Spinal cord (tissue), 10 donors: ENCODE measurements around the gene DOCK1. TPM values are rescaled to one million over a fixed set of nuclear protein-coding genes. Genes with fewer than 3 reads are reported as not detected.

Experiments used
- DNase-seq, 6 donors: peaks; one replicate each; pipeline versions ENCODE4 v3.0.0 to v3.0.0-alpha.2; 2013 to 2015; ENCODE audit warnings: low spot score in 6 of 6, low read depth in 4 of 6
- H3K27ac ChIP-seq: one replicate; pipeline ENCODE4 v1.5.1; 2013; ENCODE audit warnings: low read depth, low read length, control low read depth
- H3K27me3 ChIP-seq: one replicate; pipeline ENCODE4 v1.6.1; 2013; ENCODE audit warnings: low read length; ENCODE audit not compliant: control insufficient read depth, insufficient read depth
- H3K36me3 ChIP-seq: one replicate; pipeline ENCODE4 v1.6.1; 2013; ENCODE audit warnings: low read length; ENCODE audit not compliant: control insufficient read depth, insufficient read depth
- H3K4me1 ChIP-seq: one replicate; pipeline ENCODE4 v1.6.1; 2013; ENCODE audit warnings: low read length; ENCODE audit not compliant: control insufficient read depth, insufficient read depth
- H3K4me3 ChIP-seq: one replicate; pipeline ENCODE4 v1.5.1; 2013; ENCODE audit warnings: low read depth, low read length, control low read depth
- H3K9me3 ChIP-seq: one replicate; pipeline ENCODE4 v1.6.1; 2013; ENCODE audit warnings: low read length; ENCODE audit not compliant: control insufficient read depth, insufficient read depth
- WGBS: methylation state at CpG from one replicate; pipeline ENCODE4 v1.1.5; 2013; ENCODE audit warnings: missing lambda C conversion rate; ENCODE audit not compliant: insufficient coverage; 5-methylcytosine and 5-hydroxymethylcytosine counted together
- polyA plus RNA-seq, 2 donors: library from polyadenylated mRNA; unstranded; fragments of 120-200 nt; gene quantifications; one replicate each; pipeline ENCODE4 v1.2.1, GENCODE V29; 2013; ENCODE audit not compliant: insufficient read length in 2 of 2
- total RNA-seq, 2 donors: library from RNA; depleted of rRNA in 1 of 2; stranded (reverse); fragments of 120-200 nt in 1 of 2; fragments of >200 nt in 1 of 2; gene quantifications; one replicate each; pipeline versions ENCODE4 v1.2.3 to v1.2.4, GENCODE V29; 2013 to 2014
- donor health status: healthy.

Gene DOCK1
- total and polyA plus RNA-seq, 4 donors, result 31.3 to 74.1 (median 50.3) TPM

DNA sequence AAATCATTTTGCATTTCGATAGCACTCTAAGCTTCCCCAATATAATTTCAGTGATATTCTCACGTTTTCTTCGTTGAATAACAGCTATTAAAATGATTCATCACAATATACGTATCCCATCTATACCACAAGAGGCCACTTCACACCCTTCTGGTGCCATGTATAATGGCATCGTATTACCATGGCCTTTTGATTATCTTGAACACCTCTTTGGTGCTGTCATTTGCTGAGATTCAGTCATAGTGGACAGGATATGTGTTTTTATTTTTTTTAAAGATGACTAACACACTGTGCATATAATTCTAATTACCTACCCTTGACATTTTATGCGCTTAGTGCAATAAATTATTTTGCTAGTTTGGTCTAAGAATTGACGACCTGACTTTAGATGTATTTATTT lies 297.8 kb downstream of the DOCK1 start:
- Histone ChIP-seq H3K4me3 (no peak overlapping the region), H3K4me1 (no peaks in the 10 kb centered on the region), H3K9me3 (no peaks in the 10 kb centered on the region), H3K27ac (no peak overlapping the region), H3K27me3 (no peaks in the 10 kb centered on the region), H3K36me3 (no peaks in the 10 kb centered on the region)
- DNase-seq, result no peak
- WGBS, result 74% methylated on average over 4 of the region's 7 CpGs

DNA sequence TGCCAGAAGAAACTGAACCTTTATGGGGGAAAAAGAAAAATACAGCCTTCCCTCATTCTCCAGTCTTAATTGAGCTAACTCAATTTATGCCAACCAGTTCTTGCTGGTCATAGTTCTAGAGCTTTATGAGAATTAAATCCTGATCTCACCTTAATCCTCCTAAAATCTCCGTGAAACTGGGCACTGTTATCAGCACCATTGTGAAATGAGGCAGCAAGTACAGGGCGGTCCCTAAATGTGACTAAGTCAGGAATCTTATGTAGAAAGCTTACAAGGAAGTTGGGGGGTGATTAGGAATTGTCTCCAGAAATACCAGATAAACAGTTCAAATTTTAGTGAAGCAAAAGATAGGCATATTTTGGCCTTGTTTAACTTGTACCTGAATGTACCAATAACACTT lies 301.9 kb downstream of the DOCK1 start:
- no peak for DNase-seq
- H3K9me3 ChIP-seq, result no peaks in the 10 kb centered on the region
- no peaks in the 10 kb centered on the region for H3K36me3 ChIP-seq
- H3K27me3 ChIP-seq, result no peaks in the 10 kb centered on the region
- 83% methylated on average over 1 of the region's 2 CpGs for WGBS
- no peak overlapping the region for H3K27ac ChIP-seq
- peaks cover 6% of the 10 kb centered on the region for H3K4me1 ChIP-seq
- no peak overlapping the region for H3K4me3 ChIP-seq

DNA sequence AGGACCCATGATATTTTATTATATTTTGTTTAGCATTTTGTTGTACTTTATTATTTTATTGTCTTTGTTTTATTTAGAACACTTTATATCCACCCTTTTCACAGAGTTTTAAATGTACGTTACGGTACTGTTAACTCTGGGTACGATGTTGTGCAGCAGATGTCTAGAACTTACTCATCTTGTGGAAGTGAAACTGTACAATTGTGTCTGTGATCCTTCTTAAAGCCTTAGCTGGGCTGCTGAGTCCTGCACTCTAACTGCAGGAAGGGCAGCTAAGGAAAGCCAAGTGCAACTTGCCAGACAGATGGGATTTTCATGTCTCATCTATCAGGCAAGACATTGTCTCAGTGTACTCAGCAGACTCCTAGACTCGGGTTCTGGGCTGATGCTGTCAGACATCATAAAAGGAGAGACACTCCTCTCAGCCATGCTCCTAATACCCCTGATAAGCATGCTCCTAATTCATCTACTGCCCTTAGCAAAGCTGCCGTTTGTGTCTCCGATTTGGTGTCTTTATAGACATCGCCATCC lies 305.8 kb downstream of the DOCK1 start:
- Histone ChIP-seq H3K27me3 (no peaks in the 10 kb centered on the region), H3K4me1 (peaks cover 6% of the 10 kb centered on the region), H3K4me3 (no peak overlapping the region), H3K36me3 (no peaks in the 10 kb centered on the region), H3K27ac (no peak overlapping the region), H3K9me3 (no peaks in the 10 kb centered on the region)
- no peak for DNase-seq
- WGBS, result 71% methylated on average over 4 of the region's 7 CpGs

DNA sequence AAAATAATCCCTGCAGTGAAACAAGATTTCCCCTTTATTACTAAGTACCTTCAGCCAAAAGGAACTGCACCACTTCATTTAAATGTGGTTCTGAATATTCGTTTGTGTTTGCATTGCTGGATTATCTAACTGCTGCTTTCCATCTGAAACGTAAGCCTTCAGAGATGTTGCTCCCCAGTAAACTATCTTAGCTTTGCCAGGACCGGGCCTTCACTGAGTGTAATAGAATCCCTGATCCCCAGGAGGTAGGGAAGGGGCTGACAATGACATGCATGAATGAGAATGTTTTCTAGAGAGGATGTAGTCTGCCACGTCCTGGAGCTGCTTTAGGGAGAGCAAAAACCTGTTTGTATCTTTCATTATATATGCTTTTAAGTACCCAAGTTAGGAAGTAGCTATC lies 310.6 kb downstream of the DOCK1 start:
- H3K4me3 ChIP-seq, result no peak overlapping the region
- no peaks in the 10 kb centered on the region for H3K9me3 ChIP-seq
- no peaks in the 10 kb centered on the region for H3K27me3 ChIP-seq
- WGBS, result 40% methylated on average over 1 of the region's 4 CpGs
- no peak overlapping the region for H3K27ac ChIP-seq
- no peaks in the 10 kb centered on the region for H3K36me3 ChIP-seq
- no peak for DNase-seq
- H3K4me1 ChIP-seq, result no peaks in the 10 kb centered on the region

DNA sequence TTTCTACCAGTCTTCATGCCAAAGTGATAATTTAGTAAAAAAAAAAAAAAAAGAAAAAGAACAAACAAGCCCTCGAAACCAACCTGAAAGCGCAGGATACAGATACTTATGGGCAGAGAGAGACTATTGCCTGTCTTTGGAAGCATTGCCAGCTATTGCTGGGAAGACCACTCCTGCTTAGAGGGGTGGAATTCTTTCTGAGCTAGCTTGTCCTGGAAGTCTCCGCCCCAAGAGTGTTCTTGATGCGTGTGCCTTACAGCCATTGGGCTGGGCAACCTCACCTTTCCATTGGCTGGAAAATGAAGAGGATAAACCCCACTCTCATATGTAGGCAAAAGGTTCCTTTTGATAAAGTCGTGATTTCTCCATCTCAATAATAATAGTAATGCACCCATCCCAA lies 311.0 kb downstream of the DOCK1 start:
- no peaks in the 10 kb centered on the region for H3K9me3 ChIP-seq
- DNase-seq, result no peak
- WGBS, result 100% methylated on average over 1 of the region's 5 CpGs
- no peaks in the 10 kb centered on the region for H3K27me3 ChIP-seq
- H3K36me3 ChIP-seq, result no peaks in the 10 kb centered on the region
- no peak overlapping the region for H3K27ac ChIP-seq
- no peaks in the 10 kb centered on the region for H3K4me1 ChIP-seq
- H3K4me3 ChIP-seq, result no peak overlapping the region

DNA sequence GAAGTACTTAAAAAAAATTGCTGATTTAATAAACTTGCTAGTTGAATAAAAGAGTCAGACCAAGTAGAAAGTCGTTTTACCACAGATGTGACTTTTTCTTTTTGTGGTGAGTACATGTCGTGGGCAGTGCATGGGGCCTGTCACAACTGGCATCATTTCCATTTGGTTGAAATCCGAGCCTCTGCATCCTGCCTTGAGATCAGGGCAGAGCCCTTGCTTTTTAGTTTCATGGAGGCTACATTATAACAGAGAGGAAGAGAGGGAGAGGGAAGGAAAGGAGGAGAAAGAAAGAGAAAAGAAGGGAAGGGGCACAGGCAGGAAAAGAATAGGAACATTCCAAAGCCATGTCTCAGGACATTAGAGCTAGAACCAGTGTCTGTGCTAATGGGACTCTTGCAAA lies 311.6 kb downstream of the DOCK1 start:
- Histone ChIP-seq H3K4me3 (no peak overlapping the region), H3K36me3 (no peaks in the 10 kb centered on the region), H3K27ac (no peak overlapping the region), H3K9me3 (no peaks in the 10 kb centered on the region), H3K4me1 (no peaks in the 10 kb centered on the region), H3K27me3 (no peaks in the 10 kb centered on the region)
- no peak for DNase-seq
- 80% methylated on average over 3 of the region's 3 CpGs for WGBS

DNA sequence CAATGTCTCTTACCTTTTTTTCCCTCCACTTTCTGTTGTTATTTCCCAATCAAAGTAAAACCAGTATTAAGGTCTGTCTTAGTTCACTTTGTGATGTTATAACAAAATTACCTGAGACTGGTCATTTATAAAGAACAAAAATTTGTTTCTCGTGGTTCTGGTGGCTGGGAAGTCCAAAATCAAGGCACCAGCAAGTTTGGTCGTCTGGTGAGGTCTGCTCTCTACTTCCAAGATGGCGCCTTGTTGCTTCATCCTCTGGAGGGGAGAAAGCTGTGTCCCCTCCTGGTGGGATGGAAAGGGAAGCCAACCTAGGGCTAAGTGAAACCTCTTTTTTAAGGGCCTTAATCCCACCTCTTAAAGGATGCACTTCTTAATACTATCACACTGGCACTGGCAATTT lies 313.4 kb downstream of the DOCK1 start:
- Histone ChIP-seq H3K27me3 (no peaks in the 10 kb centered on the region), H3K27ac (no peak overlapping the region), H3K4me3 (no peak overlapping the region), H3K9me3 (no peaks in the 10 kb centered on the region), H3K4me1 (no peaks in the 10 kb centered on the region), H3K36me3 (no peaks in the 10 kb centered on the region)
- 100% methylated on average over 3 of the region's 3 CpGs for WGBS
- no peak for DNase-seq

DNA sequence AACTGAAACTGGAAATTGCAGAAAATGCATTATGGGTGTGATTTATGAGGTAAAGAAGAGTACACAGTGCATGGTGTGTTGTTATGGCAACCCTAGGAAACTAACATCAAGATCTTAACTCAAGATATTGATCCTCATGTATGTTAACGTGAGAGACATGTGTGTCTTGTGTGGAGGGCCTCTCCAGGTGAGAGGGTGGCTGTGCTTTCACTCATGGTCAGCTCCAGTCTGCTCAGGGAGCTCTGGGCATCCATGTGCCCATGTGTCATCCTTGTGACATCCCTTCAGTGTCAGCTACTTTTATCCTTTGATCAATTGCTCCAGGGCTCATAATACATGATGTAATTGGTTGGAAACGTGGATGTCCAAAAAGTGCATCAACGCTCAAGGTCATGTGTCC lies 316.1 kb downstream of the DOCK1 start:
- peak in 1 of 6 donors; percentile 51 for DNase-seq
- 68% methylated on average over 2 of the region's 3 CpGs for WGBS
- Histone ChIP-seq H3K4me3 (no peak overlapping the region), H3K27me3 (no peaks in the 10 kb centered on the region), H3K9me3 (no peaks in the 10 kb centered on the region), H3K36me3 (no peaks in the 10 kb centered on the region), H3K27ac (no peak overlapping the region), H3K4me1 (no peaks in the 10 kb centered on the region)

DNA sequence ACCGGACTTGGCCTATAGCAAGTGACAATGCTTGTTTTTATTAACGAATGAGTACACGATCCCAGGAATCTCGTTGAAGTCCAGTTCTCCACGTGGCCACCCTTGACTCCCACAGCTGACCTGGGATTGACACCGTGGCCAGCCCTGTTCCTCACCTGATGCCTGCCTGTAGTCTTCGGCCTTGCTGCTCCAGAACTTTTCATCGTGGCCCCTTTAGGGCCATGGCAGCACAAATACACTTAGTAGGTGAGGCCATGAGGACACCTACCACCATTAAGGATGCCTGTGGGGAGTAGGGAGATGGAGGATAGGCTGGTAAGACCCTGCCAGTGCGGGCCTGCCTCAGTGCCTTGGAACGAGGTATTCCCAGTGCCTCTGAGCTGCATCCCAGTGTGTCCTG lies 321.8 kb downstream of the DOCK1 start:
- Histone ChIP-seq H3K9me3 (no peaks in the 10 kb centered on the region), H3K36me3 (no peaks in the 10 kb centered on the region), H3K27me3 (no peaks in the 10 kb centered on the region), H3K27ac (no peak overlapping the region), H3K4me1 (peaks cover 10% of the 10 kb centered on the region), H3K4me3 (no peak overlapping the region)
- 89% methylated on average over 8 of the region's 10 CpGs for WGBS
- DNase-seq, result no peak

DNA sequence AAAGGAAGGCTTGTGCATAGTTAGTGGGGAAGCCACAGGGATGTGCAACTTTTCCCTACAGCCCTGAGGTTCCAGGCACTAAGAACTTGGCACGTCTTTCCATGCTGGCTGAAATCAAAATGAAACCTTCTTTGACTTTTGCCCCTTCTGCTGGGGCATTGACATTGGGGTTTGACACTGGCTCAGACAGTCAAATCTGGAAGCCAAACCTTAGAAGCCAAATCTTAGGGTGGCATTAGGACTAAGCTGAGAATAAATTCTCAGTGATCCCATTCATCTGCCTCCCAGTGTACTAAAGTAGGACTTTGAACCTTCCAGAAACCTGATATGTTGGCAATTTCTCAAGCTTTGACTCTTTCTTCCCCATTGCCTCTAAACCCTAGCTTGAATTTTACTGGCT lies 322.4 kb downstream of the DOCK1 start:
- H3K9me3 ChIP-seq, result no peaks in the 10 kb centered on the region
- H3K4me1 ChIP-seq, result peaks cover 10% of the 10 kb centered on the region
- H3K36me3 ChIP-seq, result no peaks in the 10 kb centered on the region
- no peak overlapping the region for H3K27ac ChIP-seq
- H3K4me3 ChIP-seq, result no peak overlapping the region
- H3K27me3 ChIP-seq, result no peaks in the 10 kb centered on the region
- DNase-seq, result no peak
- 67% methylated on average over 1 of the region's 1 CpG for WGBS
